NCI-H146 treated with DMSO at 0.1 percent for 48 hours (cell line): ENCODE data around the gene TMEM139.
A peak's percentile ranks its signal among the peaks of the same experiment; 100 is the strongest.
"Not testable (repeated sequence)": the region's sequence is repeated elsewhere in the genome, so short reads cannot be mapped to it uniquely, and the experiment has no call there.

Experiments used
- DNase-seq: peaks from one replicate; lab custom pipeline; 2025; ENCODE audit not compliant: unreplicated experiment; lab: John Stamatoyannopoulos, UW

TMEM139 gene

GRCh38 chr7:143258831-143259230 lies 25.9 kb upstream of the TMEM139 start:
- DNase-seq: no peak

- no peak for DNase-seq
These were observed 25.0 kb upstream of the TMEM139 start for GRCh38 chr7:143259765-143260164.

GRCh38 chr7:143261901-143262300 lies 22.9 kb upstream of the TMEM139 start:
- no peak for DNase-seq

DNA sequence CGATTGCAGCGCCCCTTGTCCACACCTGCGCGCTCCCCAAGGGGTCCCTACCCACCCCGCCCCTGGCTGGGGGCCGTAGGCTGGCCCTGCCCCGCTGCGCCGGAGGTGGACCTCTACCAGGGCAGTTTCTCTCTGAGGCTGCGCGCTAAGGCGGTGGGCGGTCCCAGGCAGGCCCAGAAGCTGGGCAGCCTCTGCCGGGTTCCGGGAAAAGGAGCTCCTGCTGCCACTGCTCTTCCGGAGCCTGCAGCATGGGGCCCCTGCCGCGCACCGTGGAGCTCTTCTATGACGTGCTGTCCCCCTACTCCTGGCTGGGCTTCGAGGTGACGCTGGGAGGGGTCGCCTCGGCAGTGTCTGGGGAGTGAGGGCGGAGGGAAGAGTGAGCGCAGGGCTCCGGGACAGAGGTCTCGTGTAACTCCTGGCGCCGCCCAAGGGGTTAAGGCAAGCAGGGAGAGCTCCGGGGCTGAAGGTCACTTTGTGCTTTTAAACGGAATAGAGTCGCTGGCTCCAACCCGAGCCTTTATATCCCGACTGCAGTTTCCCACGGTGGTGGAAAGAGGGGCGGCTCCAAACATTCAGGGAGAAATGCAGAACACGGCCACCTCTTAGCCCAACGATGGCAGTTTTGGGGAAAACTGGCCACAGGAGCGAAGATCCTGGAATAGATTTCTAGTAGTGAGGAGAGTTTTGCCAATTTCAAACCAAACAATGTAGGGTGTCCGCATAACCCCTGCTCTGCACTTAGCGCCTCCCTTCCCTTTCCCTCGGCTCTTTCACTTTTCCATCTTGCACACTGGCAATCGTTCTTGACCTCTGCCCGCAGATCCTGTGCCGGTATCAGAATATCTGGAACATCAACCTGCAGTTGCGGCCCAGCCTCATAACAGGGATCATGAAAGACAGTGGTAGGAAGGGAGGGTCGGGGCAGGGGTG lies 21.2 kb upstream of the TMEM139 start, which contains the start of gene GSTK1:
Gene GSTK1 (plus strand): TSS at position 176 of the 930 bp plus-strand sequence. CDS start 73 bp downstream, at position 249.
- peak; percentile 29 for DNase-seq

DNA sequence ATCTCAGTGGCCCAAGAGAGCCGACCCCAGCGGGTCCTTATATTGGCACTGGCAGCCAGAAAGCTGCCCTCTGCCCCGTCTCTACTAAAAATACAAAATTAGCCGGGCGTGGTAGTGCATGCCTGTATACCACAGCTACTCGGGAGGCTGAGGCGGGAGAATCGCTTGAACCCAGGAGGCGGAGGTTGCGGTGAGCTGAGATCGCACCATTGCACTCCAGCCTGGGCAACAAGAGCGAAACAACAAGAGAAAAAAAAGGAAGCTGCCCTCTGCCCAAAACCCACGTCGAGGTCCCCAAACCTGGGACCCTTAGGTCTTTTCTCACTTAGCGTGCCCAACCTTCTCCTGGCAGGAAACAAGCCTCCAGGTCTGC lies 20.6 kb upstream of the TMEM139 start:
- not testable (repeated sequence) for DNase-seq

- no peak for DNase-seq
These were observed 19.6 kb upstream of the TMEM139 start for GRCh38 chr7:143265017-143265693.

GRCh38 chr7:143269251-143269650 lies 15.5 kb upstream of the TMEM139 start:
- no peak for DNase-seq

GRCh38 chr7:143271240-143271639 lies 13.5 kb upstream of the TMEM139 start:
- DNase-seq: no peak

- DNase-seq: no peak
These were observed 11.9 kb upstream of the TMEM139 start for GRCh38 chr7:143272871-143273270.

DNA sequence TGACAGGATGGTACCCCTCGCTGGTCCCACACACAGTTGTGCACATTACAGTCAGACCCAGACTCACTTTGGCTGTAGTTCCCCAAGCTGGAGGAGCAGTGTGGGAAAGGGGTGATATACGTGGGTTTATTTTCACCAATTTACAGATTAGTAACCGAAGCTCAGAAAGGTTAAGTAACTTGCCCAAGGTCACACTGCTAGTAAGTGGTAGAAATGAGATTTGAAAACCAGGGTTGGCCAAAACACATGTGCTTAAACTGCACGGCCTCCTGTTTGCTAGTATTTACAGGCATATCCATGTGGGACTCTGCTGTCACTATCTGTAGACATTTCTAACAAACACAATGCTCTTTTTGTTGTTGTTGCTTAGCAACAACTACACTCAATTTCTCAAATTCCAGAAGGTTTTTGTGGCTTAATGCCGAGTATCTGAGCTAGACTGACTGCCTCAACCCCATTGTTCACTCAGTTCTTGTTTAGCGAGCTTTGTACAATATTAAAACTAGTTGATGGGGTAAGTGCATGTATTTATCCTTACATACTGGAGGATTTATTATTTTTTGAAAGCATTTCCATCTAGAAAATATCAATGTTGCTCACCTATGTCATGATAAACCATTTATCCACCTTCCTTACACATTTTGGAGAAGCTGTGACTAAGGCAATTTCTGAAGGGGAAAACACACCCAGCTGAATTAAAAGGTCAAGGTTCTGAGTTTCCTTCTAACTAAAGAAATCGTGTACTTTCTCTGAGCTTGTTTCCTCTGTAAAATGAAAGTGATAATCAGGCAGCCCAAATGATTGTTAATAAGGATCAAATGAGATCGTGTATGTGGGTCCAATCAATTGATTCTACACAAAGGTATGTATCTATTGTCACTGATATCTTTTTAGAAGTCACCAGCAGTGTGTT lies 5.3 kb upstream of the TMEM139 start:
- DNase-seq: no peak

DNA sequence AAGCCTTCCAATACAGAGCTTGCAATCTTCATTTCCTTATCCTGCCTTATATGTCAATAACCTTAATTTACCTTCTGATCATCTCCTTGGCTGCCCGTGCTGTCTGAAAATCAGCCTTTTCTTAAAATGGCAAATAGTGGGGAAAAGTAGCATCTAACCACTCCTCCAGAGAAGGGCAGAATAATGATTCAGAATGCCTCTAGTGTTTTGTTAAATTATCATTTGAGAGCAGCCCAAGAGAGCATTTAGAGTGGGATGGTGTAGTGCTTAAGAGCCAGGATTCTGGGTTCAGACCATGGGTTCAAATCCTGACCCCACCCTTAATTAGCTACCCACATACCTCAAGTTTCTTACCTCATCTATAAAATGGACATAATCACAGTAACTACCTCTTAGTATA lies 4.6 kb upstream of the TMEM139 start:
- no peak for DNase-seq

GRCh38 chr7:143280566-143280965 lies 4.2 kb upstream of the TMEM139 start:
- DNase-seq: no peak

DNA sequence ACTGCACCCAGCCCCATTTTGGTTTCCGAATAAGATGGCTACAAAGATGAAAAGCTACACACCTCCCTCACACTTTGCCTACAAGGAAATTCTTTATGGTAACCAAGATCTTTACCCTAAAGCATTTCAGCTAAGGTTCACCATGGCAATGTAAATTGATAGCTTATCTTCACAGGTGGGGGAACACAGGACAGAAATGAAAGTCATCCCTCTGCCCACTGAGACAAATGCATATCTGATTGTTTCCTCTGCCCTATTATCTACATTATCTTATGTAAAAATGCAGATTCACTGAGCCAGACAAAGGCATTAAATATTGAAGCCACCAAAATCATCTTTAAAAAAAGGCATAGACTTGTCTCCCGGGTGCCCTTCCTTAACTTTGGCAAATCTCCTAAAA lies 3.2 kb upstream of the TMEM139 start:
- DNase-seq: no peak

DNA sequence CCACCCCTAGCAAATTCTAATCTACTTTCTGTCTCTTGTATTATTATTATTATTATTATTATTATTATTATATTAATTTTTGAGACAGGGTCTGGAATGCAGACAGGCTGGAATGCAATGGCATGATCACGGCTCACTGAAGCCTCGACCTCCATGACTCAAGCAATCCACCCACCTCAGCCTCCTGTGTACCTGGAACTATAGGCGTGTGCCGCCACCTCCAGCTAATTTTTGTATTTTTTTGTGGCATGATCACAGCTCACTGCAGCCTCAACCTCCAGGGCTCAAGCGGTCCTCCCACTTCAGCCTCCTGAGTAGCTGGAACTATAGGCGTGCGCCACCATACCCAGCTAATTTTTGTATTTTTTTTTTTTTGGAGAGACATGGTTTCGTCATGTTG lies 2.6 kb upstream of the TMEM139 start:
- DNase-seq: no peak

- DNase-seq: no peak
These were observed 1.4 kb upstream of the TMEM139 start for GRCh38 chr7:143283381-143283780.

- DNase-seq: no peak
These were observed 666 bp downstream of the TMEM139 start for GRCh38 chr7:143285470-143285778.

DNA sequence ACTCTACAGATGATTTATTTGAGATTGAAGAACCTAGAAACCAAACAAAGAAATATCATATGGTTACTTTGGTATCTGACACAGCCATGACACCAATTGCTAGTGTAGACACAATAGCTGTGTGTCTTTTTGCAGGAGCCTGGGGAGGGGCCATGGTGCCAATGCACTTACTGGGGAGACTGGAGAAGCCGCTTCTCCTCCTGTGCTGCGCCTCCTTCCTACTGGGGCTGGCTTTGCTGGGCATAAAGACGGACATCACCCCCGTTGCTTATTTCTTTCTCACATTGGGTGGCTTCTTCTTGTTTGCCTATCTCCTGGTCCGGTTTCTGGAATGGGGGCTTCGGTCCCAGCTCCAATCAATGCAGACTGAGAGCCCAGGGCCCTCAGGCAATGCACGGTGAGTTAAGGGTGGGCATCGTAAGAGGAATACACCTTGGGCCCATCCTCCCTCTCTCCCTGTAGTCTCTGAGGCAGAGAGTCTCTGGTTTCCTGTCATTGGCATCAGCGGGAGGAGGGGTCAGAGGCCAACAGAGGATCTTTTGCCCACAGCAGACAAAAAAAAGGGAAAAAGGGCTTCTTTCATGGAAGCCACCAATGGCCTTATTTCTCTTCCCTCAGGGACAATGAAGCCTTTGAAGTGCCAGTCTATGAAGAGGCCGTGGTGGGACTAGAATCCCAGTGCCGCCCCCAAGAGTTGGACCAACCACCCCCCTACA lies 1.2 kb downstream of the TMEM139 start:
- DNase-seq: no peak

DNA sequence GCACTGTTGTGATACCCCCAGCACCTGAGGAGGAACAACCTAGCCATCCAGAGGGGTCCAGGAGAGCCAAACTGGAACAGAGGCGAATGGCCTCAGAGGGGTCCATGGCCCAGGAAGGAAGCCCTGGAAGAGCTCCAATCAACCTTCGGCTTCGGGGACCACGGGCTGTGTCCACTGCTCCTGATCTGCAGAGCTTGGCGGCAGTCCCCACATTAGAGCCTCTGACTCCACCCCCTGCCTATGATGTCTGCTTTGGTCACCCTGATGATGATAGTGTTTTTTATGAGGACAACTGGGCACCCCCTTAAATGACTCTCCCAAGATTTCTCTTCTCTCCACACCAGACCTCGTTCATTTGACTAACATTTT lies 1.7 kb downstream of the TMEM139 start:
- DNase-seq: no peak

DNA sequence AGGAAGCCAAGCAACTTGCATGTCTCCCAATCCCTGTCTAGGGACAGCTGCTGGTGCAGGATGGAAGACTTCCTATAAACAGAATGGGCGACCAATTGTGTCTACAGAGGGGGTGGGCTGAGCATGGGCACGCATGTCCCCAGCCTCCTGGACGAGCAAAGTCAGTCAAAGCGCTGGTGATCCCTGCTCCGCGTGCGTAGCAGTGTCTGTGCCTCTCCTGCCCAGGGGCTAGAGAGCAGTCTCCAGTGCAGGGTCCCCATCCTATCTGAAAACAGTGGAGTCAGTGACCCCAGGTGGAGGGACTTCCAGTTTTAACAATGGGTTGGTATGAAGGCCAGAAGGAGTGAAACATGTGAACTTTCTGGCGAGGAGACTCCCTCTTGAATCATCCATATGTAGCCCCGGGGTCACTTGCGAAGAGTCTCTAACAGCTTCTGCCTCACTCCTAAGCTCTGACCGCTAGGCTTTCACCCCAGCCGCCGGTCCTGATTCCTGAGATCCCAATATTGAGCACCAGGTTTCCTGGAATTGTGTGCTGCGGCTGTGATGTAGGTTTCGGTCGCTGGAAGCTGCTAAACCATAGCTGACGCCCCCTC lies 2.7 kb downstream of the TMEM139 start:
- DNase-seq: no peak
